GM19468 (cell line): ENCODE data around the gene TEDC2.

Source experiments
- ATAC-seq: cut with Tn5 transposase; IDR thresholded peaks from one replicate; pipeline ENCODE4 v1.9.1; 2021; ENCODE audit warnings: mild to moderate bottlenecking, moderate library complexity, moderate number of reproducible peaks; ENCODE audit not compliant: unreplicated experiment; ENCODE audit errors: extremely low read depth

Gene TEDC2

GRCh38 chr16:2490190-2491105 lies 30.5 kb downstream of the TEDC2 start:
- no peak for ATAC-seq

GRCh38 chr16:2492292-2492691 lies 32.4 kb downstream of the TEDC2 start:
- ATAC-seq = no peak

GRCh38 chr16:2493605-2494004 lies 33.7 kb downstream of the TEDC2 start:
- no peak for ATAC-seq

- no peak for ATAC-seq
Measured at GRCh38 chr16:2494616-2495015, 34.7 kb downstream of the TEDC2 start.

GRCh38 chr16:2495041-2495440 lies 35.1 kb downstream of the TEDC2 start:
- no peak for ATAC-seq

- ATAC-seq = no peak
Measured at GRCh38 chr16:2496223-2497115, 36.6 kb downstream of the TEDC2 start.

- no peak for ATAC-seq
Measured at GRCh38 chr16:2497116-2497630, 37.3 kb downstream of the TEDC2 start.

GRCh38 chr16:2497695-2498484 lies 38.0 kb downstream of the TEDC2 start:
- no peak for ATAC-seq

- no peak for ATAC-seq
Measured at GRCh38 chr16:2498531-2499253, 38.8 kb downstream of the TEDC2 start.

- no peak for ATAC-seq
Measured at GRCh38 chr16:2499454-2499853, 39.5 kb downstream of the TEDC2 start.

GRCh38 chr16:2499890-2500429 lies 40.1 kb downstream of the TEDC2 start:
- ATAC-seq = no peak

GRCh38 chr16:2500430-2500917 lies 40.6 kb downstream of the TEDC2 start:
- ATAC-seq = no peak

- no peak for ATAC-seq
Measured at GRCh38 chr16:2500918-2501750, 41.2 kb downstream of the TEDC2 start.

GRCh38 chr16:2501946-2502895 lies 42.3 kb downstream of the TEDC2 start:
- ATAC-seq = no peak

- no peak for ATAC-seq
Measured at GRCh38 chr16:2505695-2506094, 45.8 kb downstream of the TEDC2 start.

GRCh38 chr16:2507052-2507659 lies 47.2 kb downstream of the TEDC2 start:
- ATAC-seq = no peak

- ATAC-seq = no peak
Measured at GRCh38 chr16:2507665-2508064, 47.8 kb downstream of the TEDC2 start.
